HepG2 (cell line): Measurements from ENCODE around the gene UTRN. TPM values are rescaled to one million over a fixed set of nuclear protein-coding genes. Genes with fewer than 3 reads are reported as not detected.

Experiments used
- ATAC-seq: fragments of 200-7000 bp; cut with Tn5 transposase; 3 replicates; pipeline ENCODE4 v1.9.1; 2020; ENCODE audit warnings: mild to moderate bottlenecking, moderate library complexity
- BruUV-seq: library from RNA; stranded (reverse); fragments of 400-500 nt; replicated peaks from 2 replicates; lab custom pipeline; 2021; lab: Mats Ljungman, UMichigan
- CTCF ChIA-PET: fragments of 300-600 bp; formaldehyde crosslinking; extraction: SDS; loops from one replicate; lab custom pipeline; 2021; ENCODE audit warnings: low total read pairs, inconsistent platforms, low intra/inter-chr PET ratio; lab: Yijun Ruan, JAX
- POLR2A ChIA-PET: fragments of 350-600 bp; sonication (Branson Sonifier 250); formaldehyde crosslinking; loops from one replicate; lab custom pipeline; 2020; ENCODE audit warnings: antibody characterized with exemption, inconsistent platforms; lab: Yijun Ruan, JAX
- DNase-seq: peaks from one replicate; pipeline ENCODE4 v3.0.0-alpha.2; 2015; ENCODE audit warnings: low spot score
- FAIRE-seq: peaks from 3 replicates; lab custom pipeline; 2011; peaks lifted over from hg19 to GRCh38; lab: Jason Lieb, UNC
- H2AFZ ChIP-seq: one replicate; pipeline ENCODE4 v1.6.1; 2011; ENCODE audit warnings: low read length, inconsistent platforms
- H3K27ac ChIP-seq: fragments of 300-600 bp; 3 replicates; pipeline ENCODE4 v1.8.0; 2011; ENCODE audit warnings: mixed run types, mild to moderate bottlenecking, mixed read lengths, low read length, inconsistent platforms; ENCODE audit not compliant: insufficient read depth; ENCODE audit errors: extremely low read length
- H3K27me3 ChIP-seq, 2 experiments: fragments of 200-600 bp in 1 of 2; 2 replicates in 1 of 2; 3 replicates in 1 of 2; pipeline versions ENCODE4 v1.6.0 to v1.8.0; 2011; ENCODE audit warnings: low read length in 2 of 2, mild to moderate bottlenecking in 2 of 2, moderate library complexity in 2 of 2, inconsistent platforms in 1 of 2; ENCODE audit not compliant: insufficient read depth in 2 of 2, control insufficient read depth in 1 of 2
- H3K36me3 ChIP-seq, 2 experiments: fragments of 200-600 bp in 1 of 2; replicated peaks in 1 of 2; 2 replicates in 1 of 2; 3 replicates in 1 of 2; pipeline versions ENCODE4 v1.5.1 to v1.8.0; 2011; ENCODE audit warnings: low read length in 2 of 2, inconsistent platforms in 1 of 2; ENCODE audit not compliant: insufficient read depth in 2 of 2, control insufficient read depth in 1 of 2
- H3K4me1 ChIP-seq: 2 replicates; pipeline ENCODE4 v1.5.1; 2012; ENCODE audit warnings: low read length, inconsistent platforms; ENCODE audit not compliant: insufficient read depth
- H3K4me2 ChIP-seq: 2 replicates; pipeline ENCODE4 v1.6.0; 2011; ENCODE audit warnings: low read depth, low read length, inconsistent platforms
- H3K4me3 ChIP-seq, 3 experiments: fragments of 200-600 bp in 1 of 3; sonication (generic), shearing (Covaris generic) in 1 of 3; replicated peaks in 1 of 3; 2 replicates each; pipeline ENCODE4 v1.5.1; 2011 to 2016; ENCODE audit warnings: low read length in 3 of 3, inconsistent platforms in 2 of 3, low read depth in 2 of 3, mild to moderate bottlenecking in 2 of 3, control low read depth in 1 of 3, mixed read lengths in 1 of 3; ENCODE audit not compliant: insufficient read depth in 1 of 3
- H3K79me2 ChIP-seq: one replicate; pipeline ENCODE4 v1.6.1; 2011; ENCODE audit warnings: low read length, inconsistent platforms; ENCODE audit not compliant: insufficient read depth
- H3K9ac ChIP-seq: 2 replicates; pipeline ENCODE4 v1.6.0; 2011; ENCODE audit warnings: mild to moderate bottlenecking, low read depth, low read length, inconsistent platforms; ENCODE audit not compliant: insufficient read depth
- H3K9me3 ChIP-seq: 2 replicates; pipeline ENCODE4 v1.5.1; 2012; ENCODE audit warnings: mild to moderate bottlenecking, low read length
- H4K20me1 ChIP-seq: 2 replicates; pipeline ENCODE4 v1.6.0; 2011; ENCODE audit warnings: inconsistent platforms, mild to moderate bottlenecking, low read length, moderate library complexity; ENCODE audit not compliant: insufficient read depth
- ATF2 ChIP-seq: sonication (generic); formaldehyde crosslinking; IDR thresholded peaks from 2 replicates; pipeline ENCODE4 v1.4.0; 2020; ENCODE audit warnings: missing genetic modification reagents
- HOXA7 ChIP-seq: sonication (generic); formaldehyde crosslinking; IDR thresholded peaks from 2 replicates; pipeline ENCODE4 v1.8.1; 2022; ENCODE audit warnings: mild to moderate bottlenecking, missing genetic modification reagents, moderate library complexity
- IKZF4 ChIP-seq: sonication (generic); formaldehyde crosslinking; IDR thresholded peaks from 2 replicates; pipeline ENCODE4 v1.5.1; 2020; ENCODE audit warnings: borderline replicate concordance, mild to moderate bottlenecking, low read depth, missing genetic modification reagents; ENCODE audit errors: not compliant biosample characterization
- NFATC3 ChIP-seq: sonication (generic); formaldehyde crosslinking; IDR thresholded peaks from 2 replicates; pipeline ENCODE4 v1.5.1; 2020; ENCODE audit warnings: mild to moderate bottlenecking, missing genetic modification reagents
- PBX2 ChIP-seq: IDR thresholded peaks from 2 replicates; pipeline ENCODE4 v1.6.1; 2016; ENCODE audit warnings: control low read depth
- RARA ChIP-seq: IDR thresholded peaks from 2 replicates; pipeline ENCODE4 v1.6.1; 2016; ENCODE audit warnings: missing genetic modification reagents, missing compliant biosample characterization
- SALL1 ChIP-seq: sonication (generic); formaldehyde crosslinking; IDR thresholded peaks from 2 replicates; pipeline ENCODE4 v1.8.0; 2022; ENCODE audit warnings: mild to moderate bottlenecking, missing genetic modification reagents
- SP1 ChIP-seq, 2 experiments: fragments of 450-650 bp in 1 of 2; sonication (generic) in 1 of 2; formaldehyde crosslinking in 1 of 2; IDR thresholded peaks; 2 replicates each; pipeline versions ENCODE4 v1.4.0 to v1.6.1; 2016 to 2020; ENCODE audit warnings: missing genetic modification reagents in 1 of 2
- SYNCRIP ChIP-seq: fragments of 200-400 bp; formaldehyde crosslinking; IDR thresholded peaks from 2 replicates; pipeline ENCODE4 v1.6.1; 2018; ENCODE audit warnings: mild to moderate bottlenecking, low read depth, low read length; ENCODE audit not compliant: insufficient read depth
- TEAD3 ChIP-seq: optimal IDR thresholded peaks from 2 replicates; pipeline ENCODE3; 2016; ENCODE audit warnings: borderline replicate concordance
- ZBTB4 ChIP-seq: sonication (generic); formaldehyde crosslinking; IDR thresholded peaks from 2 replicates; pipeline ENCODE4 v1.4.0; 2020; ENCODE audit warnings: missing genetic modification reagents, mild to moderate bottlenecking, borderline replicate concordance
- ZNF160 ChIP-seq: sonication (generic); formaldehyde crosslinking; IDR thresholded peaks from 2 replicates; pipeline ENCODE4 v1.8.0; 2022; ENCODE audit warnings: mild to moderate bottlenecking, inconsistent platforms, missing genetic modification reagents
- ZNF354B ChIP-seq: sonication (generic); formaldehyde crosslinking; IDR thresholded peaks from 2 replicates; pipeline ENCODE4 v1.8.0; 2022; ENCODE audit warnings: mild to moderate bottlenecking, missing genetic modification reagents
- in situ Hi-C: cut with HindIII; loops from 2 replicates; pipeline ENCODE4 v1.10.0; 2017; ENCODE audit warnings: low pct_unique_long_range_greater_than_20kb; ENCODE audit not compliant: extremely low pct_ligation_motif_present
- intact Hi-C: fragments of 100-400 bp; cut with micrococcal nuclease; formaldehyde crosslinking; loops from one replicate; pipeline ENCODE4 v1.10.0; 2022; ENCODE audit not compliant: unreplicated experiment
- polyA plus RNA-seq, 8 experiments: library from polyadenylated mRNA; depleted of rRNA in 3 of 8; stranded (reverse) in 7 of 8; unstranded in 1 of 8; fragments of >200 nt; fragmentation: Illumina TruSeq in 4 of 8; extraction: Trizol in 4 of 8; gene quantifications; 2 replicates each; pipeline versions ENCODE4 v1.2.1 to v1.2.3, GENCODE V29; 2011 to 2016; ENCODE audit warnings: low read depth in 4 of 8, missing spikeins in 1 of 8, mixed read lengths in 1 of 8; ENCODE audit not compliant: insufficient read depth in 1 of 8
- total RNA-seq, 5 experiments: library from RNA; depleted of rRNA; stranded (reverse); fragments of >200 nt; fragmentation: Illumina TruSeq; extraction: Trizol; gene quantifications; 2 replicates each; pipeline ENCODE4 v1.2.3, GENCODE V29; 2016; ENCODE audit warnings: low read depth in 1 of 5
- TF ChIP-seq, protein P1 (sequence below): sonication (generic); formaldehyde crosslinking; IDR thresholded peaks from 2 replicates; pipeline ENCODE4; 2020; ENCODE audit warnings: missing genetic modification reagents, mild to moderate bottlenecking, borderline replicate concordance
- TF ChIP-seq, protein P2 (sequence below): sonication (generic); formaldehyde crosslinking; IDR thresholded peaks from 2 replicates; pipeline ENCODE4 v1.4.0; 2020; ENCODE audit warnings: low read depth, mild to moderate bottlenecking, missing genetic modification reagents

The UTRN gene
- total and polyA plus RNA-seq, 2 of the 13 experiments (the other 11 are each of a cell fraction or from before 2014, with no cell fraction given): 102 to 116 TPM

GRCh38 chr6:144252259-144252658 lies 32.9 kb upstream of the UTRN start:
- Histone ChIP-seq H2AFZ (no peak overlapping the region), H3K9me3 (no peaks in the 10 kb centered on the region), H3K9ac (no peak overlapping the region), H3K27ac (no peak overlapping the region), H3K79me2 (no peaks in the 10 kb centered on the region), H3K4me1 (no peaks in the 10 kb centered on the region), H3K4me2 (no peak overlapping the region), H3K36me3 (no peaks in the 10 kb centered on the region), H4K20me1 (no peaks in the 10 kb centered on the region), H3K27me3 (peaks cover 0 to 20% of the 10 kb centered on the region in 2 experiments; a peak in 2 of 5 replicates), H3K4me3 (no peak overlapping the region)
- no peak for ATAC-seq
- in situ Hi-C loops (no loop called here), intact Hi-C loops (no loop called here)
- ChIA-PET CTCF (no interaction called here), POLR2A (no interaction called here)
- no TSS peak for BruUV-seq
- FAIRE-seq: no peak
- DNase-seq: no peak
- TF ChIP-seq ATF2: no peak
- TF ChIP-seq IKZF4: no peak
- no peak for TF ChIP-seq ZBTB4 (CRISPR knock-in tag)
- TF ChIP-seq ZNF354B: no peak
- no peak for TF ChIP-seq TEAD3 (CRISPR knock-in tag)
- TF ChIP-seq, protein P1, sequence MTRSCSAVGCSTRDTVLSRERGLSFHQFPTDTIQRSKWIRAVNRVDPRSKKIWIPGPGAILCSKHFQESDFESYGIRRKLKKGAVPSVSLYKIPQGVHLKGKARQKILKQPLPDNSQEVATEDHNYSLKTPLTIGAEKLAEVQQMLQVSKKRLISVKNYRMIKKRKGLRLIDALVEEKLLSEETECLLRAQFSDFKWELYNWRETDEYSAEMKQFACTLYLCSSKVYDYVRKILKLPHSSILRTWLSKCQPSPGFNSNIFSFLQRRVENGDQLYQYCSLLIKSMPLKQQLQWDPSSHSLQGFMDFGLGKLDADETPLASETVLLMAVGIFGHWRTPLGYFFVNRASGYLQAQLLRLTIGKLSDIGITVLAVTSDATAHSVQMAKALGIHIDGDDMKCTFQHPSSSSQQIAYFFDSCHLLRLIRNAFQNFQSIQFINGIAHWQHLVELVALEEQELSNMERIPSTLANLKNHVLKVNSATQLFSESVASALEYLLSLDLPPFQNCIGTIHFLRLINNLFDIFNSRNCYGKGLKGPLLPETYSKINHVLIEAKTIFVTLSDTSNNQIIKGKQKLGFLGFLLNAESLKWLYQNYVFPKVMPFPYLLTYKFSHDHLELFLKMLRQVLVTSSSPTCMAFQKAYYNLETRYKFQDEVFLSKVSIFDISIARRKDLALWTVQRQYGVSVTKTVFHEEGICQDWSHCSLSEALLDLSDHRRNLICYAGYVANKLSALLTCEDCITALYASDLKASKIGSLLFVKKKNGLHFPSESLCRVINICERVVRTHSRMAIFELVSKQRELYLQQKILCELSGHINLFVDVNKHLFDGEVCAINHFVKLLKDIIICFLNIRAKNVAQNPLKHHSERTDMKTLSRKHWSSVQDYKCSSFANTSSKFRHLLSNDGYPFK: no peak
- no peak for TF ChIP-seq RARA (CRISPR knock-in tag)
- no peak for TF ChIP-seq SYNCRIP
- no peak for TF ChIP-seq HOXA7 (CRISPR knock-in tag)
- TF ChIP-seq NFATC3 (CRISPR knock-in tag): no peak
- no peak for TF ChIP-seq SP1 (IDR thresholded peaks at IDR 0.05)
- TF ChIP-seq SP1 (CRISPR knock-in tag; IDR thresholded peaks at IDR 0.05): no peak
- no peak for TF ChIP-seq ZNF160 (CRISPR knock-in tag)
- TF ChIP-seq, protein P2, sequence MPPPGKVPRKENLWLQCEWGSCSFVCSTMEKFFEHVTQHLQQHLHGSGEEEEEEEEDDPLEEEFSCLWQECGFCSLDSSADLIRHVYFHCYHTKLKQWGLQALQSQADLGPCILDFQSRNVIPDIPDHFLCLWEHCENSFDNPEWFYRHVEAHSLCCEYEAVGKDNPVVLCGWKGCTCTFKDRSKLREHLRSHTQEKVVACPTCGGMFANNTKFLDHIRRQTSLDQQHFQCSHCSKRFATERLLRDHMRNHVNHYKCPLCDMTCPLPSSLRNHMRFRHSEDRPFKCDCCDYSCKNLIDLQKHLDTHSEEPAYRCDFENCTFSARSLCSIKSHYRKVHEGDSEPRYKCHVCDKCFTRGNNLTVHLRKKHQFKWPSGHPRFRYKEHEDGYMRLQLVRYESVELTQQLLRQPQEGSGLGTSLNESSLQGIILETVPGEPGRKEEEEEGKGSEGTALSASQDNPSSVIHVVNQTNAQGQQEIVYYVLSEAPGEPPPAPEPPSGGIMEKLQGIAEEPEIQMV (CRISPR knock-in tag): no peak
- TF ChIP-seq PBX2 (CRISPR knock-in tag): no peak
- no peak for TF ChIP-seq SALL1 (CRISPR knock-in tag)
